CD14-positive monocyte (primary cell): ENCODE data around the gene DNMBP. TPM values are rescaled to one million over a fixed set of nuclear protein-coding genes. Genes with fewer than 3 reads are reported as not detected.
A peak's percentile ranks its signal among the peaks of the same experiment; 100 is the strongest.
"Not testable (repeated sequence)": the region's sequence is repeated elsewhere in the genome, so short reads cannot be mapped to it uniquely, and the experiment has no call there.

Experiments
- DNase-seq, 3 donors: peaks; one replicate each; pipeline ENCODE4 v3.0.0-alpha.2; 2011 to 2022
- H2AFZ ChIP-seq: 2 replicates; pipeline ENCODE4 v1.6.0; 2012; ENCODE audit warnings: mild to moderate bottlenecking, low read depth, low read length, inconsistent platforms; ENCODE audit not compliant: insufficient read depth, poor library complexity, severe bottlenecking
- H3K27ac ChIP-seq, 2 donors: 1 replicate in 1 of 2; 2 replicates in 1 of 2; pipeline ENCODE4 v1.5.1; 2012 to 2013; ENCODE audit warnings: low read length in 2 of 2, control low read depth in 1 of 2, inconsistent platforms in 1 of 2, low read depth in 1 of 2, mild to moderate bottlenecking in 1 of 2
- H3K27me3 ChIP-seq, 2 donors: one replicate each; pipeline versions ENCODE4 v1.6.0 to v1.6.1; 2011 to 2013; ENCODE audit warnings: low read length in 2 of 2; ENCODE audit not compliant: control insufficient read depth in 2 of 2, insufficient read depth in 2 of 2
- H3K36me3 ChIP-seq, 2 donors: replicated peaks in 1 of 2; 1 replicate in 1 of 2; 2 replicates in 1 of 2; pipeline versions ENCODE4 v1.5.1 to v1.6.1; 2012 to 2013; ENCODE audit warnings: low read length in 2 of 2, control low read depth in 1 of 2, inconsistent platforms in 1 of 2, mild to moderate bottlenecking in 1 of 2; ENCODE audit not compliant: insufficient read depth in 2 of 2, control insufficient read depth in 1 of 2
- H3K4me1 ChIP-seq, 2 donors: 1 replicate in 1 of 2; 2 replicates in 1 of 2; pipeline versions ENCODE4 v1.5.1 to v1.6.1; 2012 to 2013; ENCODE audit warnings: low read length in 2 of 2, control low read depth in 1 of 2, inconsistent platforms in 1 of 2, mild to moderate bottlenecking in 1 of 2, moderate library complexity in 1 of 2; ENCODE audit not compliant: insufficient read depth in 2 of 2, control insufficient read depth in 1 of 2
- H3K4me2 ChIP-seq: replicated peaks from 2 replicates; pipeline ENCODE3; 2012; ENCODE audit warnings: low read length, moderate library complexity, mild to moderate bottlenecking; ENCODE audit not compliant: poor library complexity, severe bottlenecking; ENCODE audit errors: extremely low read depth
- H3K4me3 ChIP-seq, 3 experiments: fragments of 200-600 bp in 1 of 3; sonication (generic) in 1 of 3; replicated peaks in 1 of 3; 1 replicate in 2 of 3; 2 replicates in 1 of 3; pipeline ENCODE4 v1.5.1; 2011 to 2013; ENCODE audit warnings: low read length in 3 of 3, mild to moderate bottlenecking in 3 of 3, control low read depth in 2 of 3, low read depth in 2 of 3, inconsistent platforms in 1 of 3, moderate library complexity in 1 of 3
- H3K79me2 ChIP-seq: 2 replicates; pipeline ENCODE4 v1.6.0; 2012; ENCODE audit warnings: mild to moderate bottlenecking, control low read depth, inconsistent platforms, low read length, moderate library complexity; ENCODE audit not compliant: insufficient read depth
- H3K9ac ChIP-seq: 2 replicates; pipeline ENCODE4 v1.6.0; 2017; ENCODE audit warnings: low read length, mild to moderate bottlenecking; ENCODE audit not compliant: insufficient read depth, poor library complexity, severe bottlenecking
- H3K9me3 ChIP-seq, 2 donors: replicated peaks in 1 of 2; 1 replicate in 1 of 2; 2 replicates in 1 of 2; pipeline versions ENCODE4 v1.5.1 to v1.6.1; 2012 to 2013; ENCODE audit warnings: low read length in 2 of 2, control low read depth in 1 of 2; ENCODE audit not compliant: control insufficient read depth in 1 of 2, insufficient read depth in 1 of 2
- H4K20me1 ChIP-seq: 2 replicates; pipeline ENCODE4 v1.6.0; 2012; ENCODE audit warnings: mild to moderate bottlenecking, low read length, control low read depth, moderate library complexity; ENCODE audit not compliant: insufficient read depth
- H3K27ac Mint-ChIP-seq, 7 donors: one replicate each; pipeline ENCODE4 v1.8.0; 2020; ENCODE audit warnings: mild to moderate bottlenecking in 7 of 7, mixed read lengths in 7 of 7, moderate library complexity in 6 of 7, inconsistent platforms in 2 of 7
- H3K27me3 Mint-ChIP-seq, 3 donors: one replicate each; pipeline ENCODE4 v1.8.0; 2021 to 2022; ENCODE audit warnings: low read depth in 3 of 3, mild to moderate bottlenecking in 3 of 3, mixed read lengths in 3 of 3, moderate library complexity in 3 of 3, inconsistent platforms in 1 of 3
- H3K36me3 Mint-ChIP-seq, 2 donors: one replicate each; pipeline ENCODE4 v1.8.0; 2020; ENCODE audit warnings: mixed read lengths in 2 of 2, inconsistent platforms in 1 of 2, mild to moderate bottlenecking in 1 of 2
- H3K4me1 Mint-ChIP-seq: one replicate; pipeline ENCODE4 v1.8.0; 2020; ENCODE audit warnings: mild to moderate bottlenecking, mixed read lengths
- H3K4me3 Mint-ChIP-seq, 2 donors: one replicate each; pipeline ENCODE4 v1.8.0; 2020; ENCODE audit warnings: mild to moderate bottlenecking in 2 of 2, mixed read lengths in 2 of 2, moderate library complexity in 1 of 2
- H3K9me3 Mint-ChIP-seq, 7 donors: one replicate each; pipeline ENCODE4 v1.8.0; 2020 to 2022; ENCODE audit warnings: mixed read lengths in 7 of 7, mild to moderate bottlenecking in 6 of 7, moderate library complexity in 6 of 7, inconsistent platforms in 2 of 7
- CTCF ChIP-seq: fragments of 200-600 bp; IDR thresholded peaks from one replicate; pipeline ENCODE4 v1.8.0; 2022; ENCODE audit warnings: antibody characterized with exemption, mild to moderate bottlenecking
- WGBS: methylation state at CpG from one replicate; pipeline ENCODE4 v1.1.5; 2013; ENCODE audit warnings: missing lambda C conversion rate; ENCODE audit not compliant: insufficient coverage; 5-methylcytosine and 5-hydroxymethylcytosine counted together
- intact Hi-C, 2 donors: fragments of 100-400 bp; cut with micrococcal nuclease; formaldehyde crosslinking; loops; one replicate each; pipeline versions ENCODE4 v1.15.0 to v1.15.1; 2023
- polyA plus RNA-seq, 3 donors: library from polyadenylated mRNA; depleted of rRNA in 1 of 3; unstranded in 2 of 3; stranded (reverse) in 1 of 3; fragments of 300-500 nt in 2 of 3; fragments of >200 nt in 1 of 3; fragmentation: Illumina TruSeq in 2 of 3; gene quantifications; 1 replicate in 2 of 3; 2 replicates in 1 of 3; pipeline ENCODE4 v1.2.3, GENCODE V29; 2012 to 2021

DNMBP gene
- polyA plus RNA-seq, 3 donors = 0.83 to 10.3 (median 1.2) TPM

DNA sequence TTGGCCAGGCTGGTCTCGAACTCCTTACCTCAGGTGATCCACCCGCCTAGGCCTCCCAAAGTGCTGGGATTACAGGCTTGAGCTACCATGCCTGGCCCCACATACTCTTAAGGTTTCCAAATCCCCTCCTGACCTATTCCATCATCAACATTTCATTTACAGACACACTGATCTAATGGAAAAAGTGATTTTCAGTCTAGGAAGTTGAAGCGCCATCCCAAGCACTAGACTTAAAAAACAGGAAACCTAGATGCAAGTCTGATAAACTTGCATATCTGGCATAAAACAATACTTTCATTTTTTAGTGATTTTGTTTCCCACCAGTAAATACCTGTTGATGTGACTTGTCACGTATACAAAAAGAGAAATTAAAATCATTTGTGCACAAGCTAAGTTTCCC is 44.0 kb downstream of the DNMBP start:
- no peaks in the 10 kb centered on the region for H3K9me3 ChIP-seq
- H3K4me1 ChIP-seq = peaks cover 8 to 10% of the 10 kb centered on the region in 2 donors
- Mint-ChIP-seq H3K36me3 (peaks cover 32 to 33% of the 10 kb centered on the region in 2 donors), H3K27me3 (peaks cover 0 to 4% (median 0%) of the 10 kb centered on the region in 3 donors), H3K9me3 (no peaks in the 10 kb centered on the region), H3K4me3 (no peak overlapping the region), H3K4me1 (peaks cover 7% of the 10 kb centered on the region), H3K27ac (no peak overlapping the region)
- H3K9ac ChIP-seq = no peak overlapping the region
- intact Hi-C loops = no loop called here
- no peak overlapping the region for H3K4me3 ChIP-seq
- H4K20me1 ChIP-seq = no peaks in the 10 kb centered on the region
- TF ChIP-seq CTCF = no peak
- no CpG with 5 or more reads among the region's 4 CpGs for WGBS
- H3K27ac ChIP-seq = no peak overlapping the region
- DNase-seq = no peak
- peaks cover 12 to 40% of the 10 kb centered on the region in 2 donors for H3K36me3 ChIP-seq
- no peak overlapping the region for H3K4me2 ChIP-seq
- no peaks in the 10 kb centered on the region for H3K79me2 ChIP-seq
- no peaks in the 10 kb centered on the region for H3K27me3 ChIP-seq
- no peak overlapping the region for H2AFZ ChIP-seq

DNA sequence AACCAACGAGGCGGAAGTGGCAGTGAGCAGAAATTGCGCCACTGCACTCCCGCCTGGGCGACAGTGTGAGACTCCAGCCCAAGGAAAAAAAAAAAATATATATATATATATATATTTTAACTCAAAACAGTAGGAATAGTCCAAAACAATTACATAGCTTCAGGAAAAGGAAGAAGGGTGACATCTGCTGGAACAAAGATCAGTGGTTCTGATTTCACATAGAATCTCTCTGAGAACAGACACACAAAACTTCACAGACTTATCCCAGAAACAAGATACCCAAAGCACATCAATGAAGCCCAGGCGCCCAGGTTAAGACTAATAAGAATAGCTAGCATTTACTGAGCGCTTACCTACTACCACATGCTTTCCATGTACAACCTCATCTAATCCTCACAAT is 45.0 kb downstream of the DNMBP start:
- H3K4me2 ChIP-seq = no peak overlapping the region
- 100% methylated on average over 1 of the region's 7 CpGs for WGBS
- H3K27me3 Mint-ChIP-seq = peaks cover 0 to 3% (median 0%) of the 10 kb centered on the region in 3 donors

DNA sequence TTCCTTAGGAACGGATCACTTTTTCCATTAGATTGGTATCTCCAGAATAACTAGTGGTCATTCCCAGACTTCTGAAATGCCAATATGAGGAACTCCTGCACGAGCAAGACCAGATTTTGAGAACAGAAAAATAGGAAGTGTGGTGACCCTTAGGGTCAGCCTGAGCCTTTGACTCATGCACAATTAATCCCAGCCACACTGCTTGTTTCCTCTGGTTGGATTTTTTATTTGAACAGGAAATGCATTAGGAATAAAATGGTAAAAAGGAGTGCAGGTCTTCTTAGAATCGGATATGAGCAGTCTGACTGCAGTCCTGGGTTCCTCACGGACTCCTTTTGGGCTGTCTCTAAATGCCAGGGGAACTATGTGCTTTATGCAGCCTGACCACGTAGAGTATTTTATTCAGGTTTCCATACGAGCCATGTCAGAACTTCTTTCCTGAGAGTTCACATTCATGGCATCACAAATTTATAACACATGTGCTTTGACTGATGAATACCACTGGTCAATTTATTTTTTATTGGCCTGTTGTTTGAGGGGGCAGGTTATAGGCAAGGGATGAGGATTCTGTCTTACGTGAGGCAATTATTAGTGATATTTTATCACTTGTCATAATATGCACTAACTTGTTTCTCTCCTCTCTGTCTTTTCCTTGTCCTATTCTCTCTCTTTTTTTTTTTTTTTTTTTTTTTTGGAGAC is 46.1 kb downstream of the DNMBP start:
- H3K79me2 ChIP-seq, H3K9me3 Mint-ChIP-seq, H3K9ac ChIP-seq, H4K20me1 ChIP-seq, DNase-seq, intact Hi-C loops, H3K27ac ChIP-seq, H3K27me3 ChIP-seq, H3K4me2 ChIP-seq, H2AFZ ChIP-seq, H3K9me3 ChIP-seq, H3K4me3 Mint-ChIP-seq, H3K4me1 Mint-ChIP-seq, H3K27me3 Mint-ChIP-seq, H3K4me3 ChIP-seq: not testable (repeated sequence)
- WGBS = no CpG with 5 or more reads among the region's 7 CpGs
- Mint-ChIP-seq H3K36me3 (peaks cover 14 to 15% of the 10 kb centered on the region in 2 donors), H3K27ac (peak overlapping the region in 3 of 7 donors; percentile 50 to 73 (median 50))
- Histone ChIP-seq H3K4me1 (peaks cover 8 to 11% of the 10 kb centered on the region in 2 donors), H3K36me3 (peaks cover 8 to 21% of the 10 kb centered on the region in 2 donors)

More for the DNA sequence above, 45.0 kb downstream of the DNMBP start:
- no peak for TF ChIP-seq CTCF
- no peak overlapping the region for H2AFZ ChIP-seq
- Mint-ChIP-seq H3K36me3 (peaks cover 24 to 25% of the 10 kb centered on the region in 2 donors), H3K4me1 (peaks cover 7% of the 10 kb centered on the region), H3K4me3 (no peak overlapping the region), H3K9me3 (no peaks in the 10 kb centered on the region), H3K27ac (no peak overlapping the region)
- intact Hi-C loops = no loop called here
- H3K79me2 ChIP-seq = no peaks in the 10 kb centered on the region
- no peak overlapping the region for H3K4me3 ChIP-seq
- no peak for DNase-seq
- peaks cover 9 to 33% of the 10 kb centered on the region in 2 donors for H3K36me3 ChIP-seq
- H3K27me3 ChIP-seq = no peaks in the 10 kb centered on the region
- no peaks in the 10 kb centered on the region for H3K9me3 ChIP-seq
- no peak overlapping the region for H3K9ac ChIP-seq
- no peaks in the 10 kb centered on the region for H4K20me1 ChIP-seq
- H3K4me1 ChIP-seq = peaks cover 8 to 11% of the 10 kb centered on the region in 2 donors
- H3K27ac ChIP-seq = no peak overlapping the region
